AG08396 (cell line): ENCODE data around the gene KSR1.

Source experiments
- DNase-seq: peaks from one replicate; pipeline ENCODE4 v3.0.0; 2012; ENCODE audit warnings: low spot score, mixed read lengths

Gene KSR1

GRCh38 chr17:27550974-27551505 is 94.8 kb downstream of the KSR1 start:
- DNase-seq = no peak

GRCh38 chr17:27551701-27552248 is 95.5 kb downstream of the KSR1 start:
- DNase-seq = no peak

- no peak for DNase-seq
These were observed 96.1 kb downstream of the KSR1 start for GRCh38 chr17:27552276-27552732.

- DNase-seq = no peak
These were observed 96.8 kb downstream of the KSR1 start for GRCh38 chr17:27553019-27553511.

- DNase-seq = no peak
These were observed 97.9 kb downstream of the KSR1 start for GRCh38 chr17:27554152-27554551.

- no peak for DNase-seq
These were observed 98.7 kb downstream of the KSR1 start for GRCh38 chr17:27554911-27555310.

GRCh38 chr17:27555339-27555738 is 99.1 kb downstream of the KSR1 start:
- no peak for DNase-seq

GRCh38 chr17:27558341-27558740 is 102.1 kb downstream of the KSR1 start:
- DNase-seq = no peak

- DNase-seq = no peak
These were observed 102.7 kb downstream of the KSR1 start for GRCh38 chr17:27558842-27559505.

GRCh38 chr17:27559506-27560481 is 103.5 kb downstream of the KSR1 start:
- DNase-seq = peak; percentile 64

GRCh38 chr17:27560668-27561067 is 104.4 kb downstream of the KSR1 start:
- DNase-seq = no peak

- DNase-seq = no peak
These were observed 106.7 kb downstream of the KSR1 start for GRCh38 chr17:27562777-27563455.

GRCh38 chr17:27563532-27563931 is 107.3 kb downstream of the KSR1 start:
- no peak for DNase-seq

- DNase-seq = no peak
These were observed 108.2 kb downstream of the KSR1 start for GRCh38 chr17:27564463-27564862.

GRCh38 chr17:27565874-27566670 is 109.8 kb downstream of the KSR1 start:
- DNase-seq = no peak

- no peak for DNase-seq
These were observed 110.7 kb downstream of the KSR1 start for GRCh38 chr17:27566671-27567562.

GRCh38 chr17:27567563-27567859 is 111.3 kb downstream of the KSR1 start:
- DNase-seq = no peak

GRCh38 chr17:27568216-27568615 is 112.0 kb downstream of the KSR1 start:
- DNase-seq = no peak

GRCh38 chr17:27568811-27569210 is 112.6 kb downstream of the KSR1 start:
- DNase-seq = no peak

- no peak for DNase-seq
These were observed 113.0 kb downstream of the KSR1 start for GRCh38 chr17:27569257-27569722.
